Left lobe of liver (tissue), 2 donors: ENCODE measurements around the gene ABCA2. TPM values are rescaled to one million over a fixed set of nuclear protein-coding genes. Genes with fewer than 3 reads are reported as not detected.

ENCODE experiments used
- ATAC-seq: fragments of 200-7000 bp; cut with Tn5 transposase; one replicate; pipeline ENCODE4 v1.9.1; 2020; ENCODE audit warnings: mild to moderate bottlenecking, moderate library complexity
- DNase-seq: peaks from one replicate; pipeline ENCODE4 v3.0.0-alpha.2; 2020; ENCODE audit warnings: low spot score
- total RNA-seq: library from RNA; stranded (reverse); gene quantifications from one replicate; pipeline ENCODE4 v1.2.1, GENCODE V29; 2021
- donor health status: DM: no; HTN: no; CAD: no; lungs with moderate emphysema.
- donor health status: DM: no; HTN: yes; CAD: no.

ABCA2 gene
- total RNA-seq, 1 donor from 2014 or later = 61.2 TPM

DNA sequence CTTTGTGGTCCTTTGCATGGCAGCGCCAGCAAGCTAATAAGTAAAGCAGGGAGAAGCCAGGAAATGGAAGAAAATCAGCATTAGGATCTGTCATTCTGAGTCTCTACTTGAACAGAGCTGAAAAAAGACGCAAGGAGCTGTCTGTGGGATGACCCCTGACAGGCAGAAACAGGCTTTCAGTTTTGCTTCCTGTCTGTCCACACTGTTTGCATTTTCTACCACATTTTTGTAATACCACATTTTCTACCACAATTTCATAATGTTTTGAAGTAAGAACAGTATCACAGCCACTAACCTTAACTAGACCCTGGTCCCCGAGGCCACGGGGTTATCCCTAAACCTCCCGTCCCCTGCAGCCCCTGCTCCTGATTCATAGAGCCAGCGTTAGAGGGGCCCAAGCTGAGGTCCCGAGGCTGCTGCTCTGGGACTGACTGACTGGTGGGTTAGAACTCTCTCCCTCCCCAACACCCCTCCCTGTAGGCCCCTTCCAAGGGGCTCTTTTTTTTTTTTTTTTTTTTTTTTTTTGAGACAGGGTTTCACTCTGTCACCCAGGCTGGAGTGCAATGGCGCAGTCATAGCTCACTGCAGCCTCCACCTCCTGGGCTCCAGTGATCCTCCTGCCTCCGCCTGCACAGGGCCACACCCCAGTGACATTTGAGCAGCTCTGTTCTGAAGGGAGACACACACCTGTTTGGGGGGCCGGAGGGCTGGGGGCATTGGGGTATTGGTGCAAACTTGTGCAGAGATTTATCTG, 27.7 kb downstream of the ABCA2 start:
- ATAC-seq (no peak), DNase-seq (no peak)

- no peak for ATAC-seq
- no peak for DNase-seq
Measured at GRCh38 chr9:136997830-136998234, 30.2 kb downstream of the ABCA2 start.

DNA sequence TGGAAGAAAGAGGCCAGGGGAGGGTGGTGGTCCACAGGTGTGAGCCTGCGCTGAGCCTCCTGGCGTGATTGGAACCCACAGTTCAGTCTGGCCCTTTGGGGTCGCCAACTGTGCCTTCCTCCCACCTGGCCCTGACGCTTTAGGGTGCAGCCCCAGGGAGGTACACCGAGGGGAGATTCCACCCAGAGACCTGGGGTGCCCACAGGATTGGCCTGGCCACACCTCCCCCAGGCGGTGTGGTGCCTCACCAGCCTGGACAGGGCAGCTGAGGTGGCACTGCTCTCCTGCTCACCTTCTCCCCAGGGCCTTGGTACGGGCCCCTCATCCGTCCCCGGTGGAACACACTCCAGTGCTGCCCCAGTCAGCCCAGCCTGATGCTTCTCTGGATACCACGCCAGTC, 30.7 kb downstream of the ABCA2 start:
- no peak for DNase-seq
- ATAC-seq = no peak

- no peak for DNase-seq
- ATAC-seq = peak; percentile 31
Measured at GRCh38 chr9:136996361-136997292, 31.4 kb downstream of the ABCA2 start, which contains the start of gene CLIC3. CLIC3 (minus strand) TSS chr9:136996568; CDS start chr9:136996543, 25 bp downstream.

GRCh38 chr9:136995772-136996311, 32.2 kb downstream of the ABCA2 start:
- DNase-seq (no peak), ATAC-seq (no peak)

- DNase-seq = no peak
Measured at GRCh38 chr9:136995362-136995761, 32.7 kb downstream of the ABCA2 start.

GRCh38 chr9:136994888-136995230, 33.2 kb downstream of the ABCA2 start:
- ATAC-seq (no peak), DNase-seq (no peak)

More at GRCh38 chr9:136995362-136995761, 32.7 kb downstream of the ABCA2 start:
- no peak for ATAC-seq

- DNase-seq = no peak
Measured at GRCh38 chr9:136994180-136994887, 33.7 kb downstream of the ABCA2 start.

GRCh38 chr9:136992819-136993369, 35.1 kb downstream of the ABCA2 start:
- ATAC-seq = no peak
- DNase-seq = no peak

More at GRCh38 chr9:136994180-136994887, 33.7 kb downstream of the ABCA2 start:
- ATAC-seq = no peak

DNA sequence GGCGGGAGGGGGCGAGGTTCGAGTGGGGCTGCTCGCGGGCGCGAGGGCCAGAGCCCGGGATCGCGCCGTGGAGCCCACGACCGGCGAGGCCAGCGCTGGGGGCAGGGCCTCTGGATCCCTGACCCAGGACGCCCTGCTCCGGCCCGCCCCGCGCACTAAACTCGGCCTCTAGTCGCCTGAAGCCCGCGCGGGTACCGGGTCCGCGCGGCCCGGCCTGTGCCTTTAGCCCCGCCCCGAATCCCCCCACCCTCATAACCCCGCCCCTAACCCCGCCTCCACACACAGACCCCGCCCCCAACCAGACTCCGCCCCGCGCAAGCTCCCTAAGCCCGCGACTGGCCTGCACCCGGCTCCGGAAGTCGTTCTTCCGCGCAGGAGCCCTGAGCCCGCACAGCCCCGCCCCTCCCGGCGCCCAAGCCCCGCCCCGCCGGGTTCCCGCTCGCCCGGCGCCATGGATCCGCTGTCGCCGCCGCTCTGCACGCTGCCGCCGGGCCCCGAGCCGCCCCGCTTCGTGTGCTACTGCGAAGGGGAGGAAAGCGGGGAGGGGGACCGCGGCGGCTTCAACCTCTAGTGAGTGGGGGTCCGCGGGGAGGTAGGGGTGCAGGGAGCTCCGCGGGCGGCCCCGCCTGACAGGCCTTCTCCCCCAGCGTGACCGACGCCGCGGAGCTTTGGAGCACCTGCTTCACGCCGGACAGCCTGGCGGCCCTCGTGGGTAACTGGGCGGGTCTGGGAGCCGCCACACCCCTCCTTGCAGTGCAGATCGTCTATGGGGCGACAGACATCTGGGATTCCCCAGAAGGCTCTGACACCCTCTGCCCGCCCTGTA, 35.8 kb downstream of the ABCA2 start, which contains the start of gene PAXX:
PAXX (plus strand) TSS at position 430 of the 826 bp plus-strand sequence; CDS start at position 452, 22 bp downstream.
- DNase-seq (peak; percentile 93), ATAC-seq (peak; percentile 93)

- ATAC-seq = no peak
- no peak for DNase-seq
Measured at GRCh38 chr9:136990242-136990911, 37.7 kb downstream of the ABCA2 start.

DNA sequence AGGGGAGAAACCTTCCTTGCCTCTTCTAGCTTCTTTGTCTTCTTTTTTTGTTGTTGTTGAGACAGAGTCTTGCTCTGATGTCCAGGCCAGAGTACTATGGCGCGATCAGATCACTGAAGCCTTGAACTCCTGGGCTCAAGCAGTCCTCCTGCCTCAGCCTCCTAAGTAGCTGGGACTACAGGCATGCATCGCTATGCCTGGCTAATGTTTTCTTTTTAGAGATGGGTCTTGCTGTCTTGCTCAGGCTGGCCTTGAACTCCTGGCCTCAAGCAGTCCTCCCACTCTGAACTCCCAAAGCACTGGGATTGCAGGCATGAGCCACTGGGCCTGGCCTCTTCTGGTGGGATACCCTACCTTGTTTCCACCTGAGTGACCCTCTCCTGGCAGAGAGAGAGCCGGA, 39.2 kb downstream of the ABCA2 start:
- no peak for ATAC-seq
- no peak for DNase-seq

- DNase-seq (no peak), ATAC-seq (no peak)
Measured at GRCh38 chr9:136985853-136986252, 42.2 kb downstream of the ABCA2 start.

- ATAC-seq (peak; percentile 18), DNase-seq (no peak)
Measured at GRCh38 chr9:136985027-136985602, 42.9 kb downstream of the ABCA2 start.

DNA sequence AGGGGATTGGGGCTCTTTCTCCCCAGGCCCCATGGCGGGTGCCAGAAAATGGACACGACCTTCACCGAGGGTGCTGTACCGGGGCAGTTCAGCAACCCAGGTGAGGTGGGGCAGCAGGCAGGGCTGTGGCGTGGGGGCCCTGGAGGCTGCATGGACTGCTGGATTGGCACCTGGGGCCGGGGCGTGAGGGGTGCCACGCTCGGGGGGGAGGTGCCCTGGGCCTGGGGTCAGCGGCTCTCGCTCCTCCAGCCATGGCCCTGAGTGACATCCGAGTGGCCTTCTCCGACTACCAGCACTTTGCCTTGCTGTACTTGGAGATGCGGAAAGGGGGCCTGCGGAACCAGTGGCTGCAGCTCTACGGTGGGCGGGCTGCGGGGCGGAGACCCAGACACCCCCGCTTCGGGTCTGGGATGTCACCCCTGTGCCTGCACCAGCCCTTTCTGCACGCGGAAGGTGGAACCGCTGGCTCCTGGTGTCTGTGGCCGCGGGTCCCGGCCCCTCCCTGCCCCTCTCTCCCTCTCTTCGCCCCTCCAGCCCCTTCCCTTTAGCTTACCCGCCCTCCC, 43.5 kb downstream of the ABCA2 start:
- no peak for ATAC-seq
- DNase-seq = no peak

- no peak for ATAC-seq
- DNase-seq = no peak
Measured at GRCh38 chr9:136983656-136984314, 44.3 kb downstream of the ABCA2 start.

DNA sequence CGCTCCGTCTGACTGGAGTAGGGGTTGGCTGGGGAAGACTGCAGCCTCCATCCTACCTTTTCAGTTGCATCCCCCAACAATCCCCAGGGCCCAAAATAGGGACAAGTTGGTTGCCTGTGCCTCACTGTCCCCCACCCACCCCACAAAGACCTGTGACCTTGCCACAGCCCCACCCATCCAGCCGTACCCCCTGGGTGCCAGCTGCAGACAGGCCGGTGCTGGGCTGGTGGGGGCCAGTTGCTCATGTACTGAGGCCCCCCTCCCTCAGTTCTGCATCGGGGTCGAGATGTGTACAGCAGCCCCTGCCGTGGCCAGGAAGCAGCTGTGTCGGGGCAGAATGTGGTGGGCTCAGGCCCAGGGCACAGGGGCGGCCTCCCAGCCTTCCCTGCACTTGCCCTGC, 44.9 kb downstream of the ABCA2 start:
- ATAC-seq = no peak
- no peak for DNase-seq
